CD4-positive, alpha-beta T cell (primary cell): ENCODE measurements around the gene KLRK1. TPM values are rescaled to one million over a fixed set of nuclear protein-coding genes. Genes with fewer than 3 reads are reported as not detected.
"Not testable (repeated sequence)": the region's sequence is repeated elsewhere in the genome, so short reads cannot be mapped to it uniquely, and the experiment has no call there.

Source experiments
- ATAC-seq: fragments of 200-7000 bp; cut with Tn5 transposase; one replicate; pipeline ENCODE4 v1.10.0; 2022; ENCODE audit warnings: mild to moderate bottlenecking; ENCODE audit not compliant: poor library complexity
- CTCF ChIA-PET: fragments of 350-600 bp; sonication (Branson Sonifier 250); formaldehyde crosslinking; loops from one replicate; lab custom pipeline; 2021; ENCODE audit warnings: antibody characterized with exemption, inconsistent platforms; lab: Charles Lee
- POLR2A ChIA-PET: fragments of 350-600 bp; sonication (Branson Sonifier 250); formaldehyde crosslinking; loops from one replicate; lab custom pipeline; 2021; ENCODE audit warnings: antibody characterized with exemption, inconsistent platforms; lab: Charles Lee
- DNase-seq, 14 experiments: peaks; one replicate each; pipeline ENCODE4 v3.0.0-alpha.2; 2013 to 2020; ENCODE audit warnings: mixed read lengths in 2 of 14
- H3K27ac ChIP-seq, 2 donors: one replicate each; pipeline versions ENCODE4 v1.5.1 to v1.7.0; 2013; ENCODE audit warnings: low read length in 2 of 2, low read depth in 1 of 2, mild to moderate bottlenecking in 1 of 2
- H3K27me3 ChIP-seq, 2 experiments: 1 replicate in 1 of 2; 2 replicates in 1 of 2; pipeline versions ENCODE4 v1.6.1 to v1.7.0; 2013; ENCODE audit warnings: low read length in 2 of 2, control low read depth in 1 of 2, mild to moderate bottlenecking in 1 of 2, moderate library complexity in 1 of 2; ENCODE audit not compliant: insufficient read depth in 2 of 2, control insufficient read depth in 1 of 2
- H3K36me3 ChIP-seq: one replicate; pipeline ENCODE4 v1.6.1; 2013; ENCODE audit warnings: low read length, control low read depth; ENCODE audit not compliant: insufficient read depth
- H3K4me1 ChIP-seq: one replicate; pipeline ENCODE4 v1.6.1; 2013; ENCODE audit warnings: low read length, control low read depth; ENCODE audit not compliant: insufficient read depth
- H3K4me3 ChIP-seq: one replicate; pipeline ENCODE4 v1.5.1; 2013; ENCODE audit warnings: mild to moderate bottlenecking, low read length, moderate library complexity
- H3K9me3 ChIP-seq, 2 experiments: 1 replicate in 1 of 2; 2 replicates in 1 of 2; pipeline versions ENCODE4 v1.6.1 to v1.7.0; 2013; ENCODE audit warnings: low read length in 2 of 2, mild to moderate bottlenecking in 2 of 2, control low read depth in 1 of 2, moderate library complexity in 1 of 2; ENCODE audit not compliant: control insufficient read depth in 1 of 2, insufficient read depth in 1 of 2
- H3K27ac Mint-ChIP-seq: one replicate; pipeline ENCODE4 v1.8.0; 2020; ENCODE audit warnings: mixed read lengths
- H3K27me3 Mint-ChIP-seq: one replicate; pipeline ENCODE4 v1.8.0; 2021; ENCODE audit warnings: mixed read lengths
- H3K36me3 Mint-ChIP-seq: one replicate; pipeline ENCODE4 v1.8.0; 2021; ENCODE audit warnings: low read depth, mixed read lengths
- H3K4me1 Mint-ChIP-seq: one replicate; pipeline ENCODE4 v1.8.0; 2021; ENCODE audit warnings: low read depth, mixed read lengths
- H3K4me3 Mint-ChIP-seq: one replicate; pipeline ENCODE4 v1.8.0; 2020; ENCODE audit warnings: mild to moderate bottlenecking, mixed read lengths
- H3K9me3 Mint-ChIP-seq: one replicate; pipeline ENCODE4 v1.8.0; 2020; ENCODE audit warnings: mixed read lengths
- CTCF ChIP-seq: fragments of 200-600 bp; IDR thresholded peaks from one replicate; pipeline ENCODE4 v1.8.0; 2022; ENCODE audit warnings: antibody characterized with exemption, mild to moderate bottlenecking
- intact Hi-C, 2 experiments: fragments of 100-400 bp; cut with DNase I in 1 of 2; cut with micrococcal nuclease in 1 of 2; formaldehyde crosslinking; loops; one replicate each; pipeline versions ENCODE4 v1.15.1 to v1.9.0; 2023 to 2025; cut with DNase I, micrococcal nuclease
- total RNA-seq, 174 experiments: library from RNA in 2 of 174; stranded (reverse) in 2 of 174; gene quantifications; one replicate each; pipeline ENCODE4 v1.2.3 and lab custom pipeline; 2021 to 2026

The KLRK1 gene
- total RNA-seq, 2 experiments from 2014 or later: 0.96 to 1.0 TPM

- Histone ChIP-seq H3K4me3 (no peak overlapping the region), H3K27me3 (no peaks in the 10 kb centered on the region), H3K27ac (no peak overlapping the region), H3K9me3 (no peaks in the 10 kb centered on the region), H3K36me3 (no peaks in the 10 kb centered on the region), H3K4me1 (no peaks in the 10 kb centered on the region)
- DNase-seq (no peak), ATAC-seq (no peak)
- Mint-ChIP-seq H3K36me3 (no peaks in the 10 kb centered on the region), H3K4me1 (no peaks in the 10 kb centered on the region), H3K9me3 (no peaks in the 10 kb centered on the region), H3K27ac (no peak overlapping the region), H3K27me3 (peaks cover 14% of the 10 kb centered on the region), H3K4me3 (no peak overlapping the region)
- intact Hi-C loops: no loop called here
- no peak for TF ChIP-seq CTCF
- CTCF ChIA-PET: no interaction called here
- POLR2A ChIA-PET: interaction anchor here (0.6 kb wide), 1 partner anchor 159 kb away, joined by 3 read pairs; no protein-coding TSS in a partner anchor
These were observed 7.8 kb downstream of the KLRK1 start for GRCh38 chr12:10381928-10382628.

GRCh38 chr12:10378737-10379136, 11.1 kb downstream of the KLRK1 start:
- not testable (repeated sequence) for DNase-seq

GRCh38 chr12:10374624-10375018, 15.2 kb downstream of the KLRK1 start:
- Histone ChIP-seq H3K9me3 (no peaks in the 10 kb centered on the region), H3K27ac (no peak overlapping the region), H3K36me3 (no peaks in the 10 kb centered on the region), H3K4me3 (no peak overlapping the region), H3K4me1 (peaks cover 4% of the 10 kb centered on the region), H3K27me3 (no peaks in the 10 kb centered on the region)
- DNase-seq (no peak), ATAC-seq (no peak)
- H3K27me3 Mint-ChIP-seq: no peaks in the 10 kb centered on the region
- POLR2A ChIA-PET: no interaction called here
- no peaks in the 10 kb centered on the region for H3K9me3 Mint-ChIP-seq
- intact Hi-C loops: no loop called here
- H3K4me3 Mint-ChIP-seq: no peak overlapping the region
- H3K36me3 Mint-ChIP-seq: no peaks in the 10 kb centered on the region
- peaks cover 14% of the 10 kb centered on the region for H3K4me1 Mint-ChIP-seq
- CTCF ChIA-PET: no interaction called here
- no peak for TF ChIP-seq CTCF
- no peak overlapping the region for H3K27ac Mint-ChIP-seq

More at GRCh38 chr12:10378737-10379136, 11.1 kb downstream of the KLRK1 start:
- H3K4me1 Mint-ChIP-seq, H3K27ac Mint-ChIP-seq, H3K27me3 ChIP-seq, H3K36me3 Mint-ChIP-seq, H3K27me3 Mint-ChIP-seq, H3K36me3 ChIP-seq, ATAC-seq, H3K4me3 Mint-ChIP-seq, H3K9me3 ChIP-seq, H3K27ac ChIP-seq, H3K4me3 ChIP-seq, CTCF ChIA-PET, intact Hi-C loops, H3K9me3 Mint-ChIP-seq, POLR2A ChIA-PET, H3K4me1 ChIP-seq: not testable (repeated sequence)

- H3K9me3 Mint-ChIP-seq: no peaks in the 10 kb centered on the region
- peaks cover 4% of the 10 kb centered on the region for H3K4me1 ChIP-seq
- ChIA-PET POLR2A (no interaction called here), CTCF (no interaction called here)
- no peak for ATAC-seq
- no peak overlapping the region for H3K4me3 ChIP-seq
- H3K36me3 ChIP-seq: no peaks in the 10 kb centered on the region
- peaks cover 0 to 5% of the 10 kb centered on the region in 2 experiments for H3K9me3 ChIP-seq
- peaks cover 14% of the 10 kb centered on the region for H3K4me1 Mint-ChIP-seq
- no peak overlapping the region for H3K27ac Mint-ChIP-seq
- no peaks in the 10 kb centered on the region for H3K27me3 Mint-ChIP-seq
- no peak overlapping the region for H3K27ac ChIP-seq
- H3K36me3 Mint-ChIP-seq: no peaks in the 10 kb centered on the region
- no peaks in the 10 kb centered on the region for H3K27me3 ChIP-seq
- no peak for TF ChIP-seq CTCF
- peak in 1 of 14 experiments; percentile 49 for DNase-seq
- no peak overlapping the region for H3K4me3 Mint-ChIP-seq
- intact Hi-C loops: no loop called here
These were observed 17.3 kb downstream of the KLRK1 start for GRCh38 chr12:10372559-10372958.

GRCh38 chr12:10371893-10372535, 17.8 kb downstream of the KLRK1 start:
- H3K27me3 Mint-ChIP-seq, CTCF ChIA-PET, H3K36me3 Mint-ChIP-seq, H3K27ac ChIP-seq, H3K4me3 ChIP-seq, POLR2A ChIA-PET, H3K9me3 Mint-ChIP-seq, DNase-seq, H3K36me3 ChIP-seq, ATAC-seq, H3K4me3 Mint-ChIP-seq, intact Hi-C loops, H3K27me3 ChIP-seq, H3K27ac Mint-ChIP-seq, H3K9me3 ChIP-seq, H3K4me1 ChIP-seq: not testable (repeated sequence)
- peaks cover 15% of the 10 kb centered on the region for H3K4me1 Mint-ChIP-seq
